Amygdala (tissue), 56 donors: ENCODE data around the gene EXT2.

ENCODE experiments used
- DNase-seq, 56 donors: peaks; one replicate each; lab custom pipeline; 2025; lab: John Stamatoyannopoulos, UW

EXT2 gene

GRCh38 chr11:44260081-44260480 lies 164.6 kb downstream of the EXT2 start:
- DNase-seq = no peak

DNA sequence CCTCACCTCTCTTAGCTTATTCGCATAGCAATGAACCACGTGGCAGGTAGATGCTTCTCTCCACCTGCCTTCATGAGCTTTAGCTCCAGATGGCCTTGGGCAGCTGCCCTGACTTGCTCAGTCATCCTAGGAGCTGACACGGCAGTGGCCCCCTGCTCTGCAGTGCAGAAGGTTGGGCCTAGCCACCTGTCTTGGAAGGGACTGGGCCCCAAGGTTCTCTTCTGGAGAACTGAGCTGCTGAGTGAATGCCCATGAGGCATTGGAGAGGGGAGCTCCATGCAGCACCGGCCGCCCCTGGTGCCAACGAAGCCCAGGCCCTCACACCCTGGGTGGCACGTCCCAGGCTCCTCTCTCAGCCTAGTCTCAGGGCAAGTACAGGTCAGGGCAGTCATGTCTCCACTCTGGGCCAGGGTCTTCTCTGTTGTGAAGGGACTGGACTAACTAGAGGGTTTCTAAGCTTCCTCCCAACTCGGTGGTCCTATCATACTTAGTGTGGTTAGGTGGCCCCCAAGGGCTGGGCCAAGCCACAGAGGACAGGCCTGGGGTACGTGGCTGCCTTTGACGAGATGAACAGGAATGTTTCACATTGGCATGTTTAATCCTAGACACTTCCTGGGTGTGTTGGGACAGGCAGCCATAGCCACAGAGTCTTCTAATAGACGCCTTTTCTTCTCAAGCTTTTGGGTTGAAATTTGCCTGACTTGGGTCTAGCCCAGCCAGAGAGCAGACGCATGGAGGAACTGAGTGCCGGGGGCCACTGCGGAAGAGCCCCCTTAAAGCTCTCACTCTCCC lies 166.5 kb downstream of the EXT2 start:
- no peak for DNase-seq

- no peak for DNase-seq
Observed at GRCh38 chr11:44263738-44264437, 168.4 kb downstream of the EXT2 start.

- DNase-seq = no peak
Observed at GRCh38 chr11:44264438-44264749, 168.9 kb downstream of the EXT2 start.

GRCh38 chr11:44264761-44265160 lies 169.3 kb downstream of the EXT2 start:
- DNase-seq = no peak

DNA sequence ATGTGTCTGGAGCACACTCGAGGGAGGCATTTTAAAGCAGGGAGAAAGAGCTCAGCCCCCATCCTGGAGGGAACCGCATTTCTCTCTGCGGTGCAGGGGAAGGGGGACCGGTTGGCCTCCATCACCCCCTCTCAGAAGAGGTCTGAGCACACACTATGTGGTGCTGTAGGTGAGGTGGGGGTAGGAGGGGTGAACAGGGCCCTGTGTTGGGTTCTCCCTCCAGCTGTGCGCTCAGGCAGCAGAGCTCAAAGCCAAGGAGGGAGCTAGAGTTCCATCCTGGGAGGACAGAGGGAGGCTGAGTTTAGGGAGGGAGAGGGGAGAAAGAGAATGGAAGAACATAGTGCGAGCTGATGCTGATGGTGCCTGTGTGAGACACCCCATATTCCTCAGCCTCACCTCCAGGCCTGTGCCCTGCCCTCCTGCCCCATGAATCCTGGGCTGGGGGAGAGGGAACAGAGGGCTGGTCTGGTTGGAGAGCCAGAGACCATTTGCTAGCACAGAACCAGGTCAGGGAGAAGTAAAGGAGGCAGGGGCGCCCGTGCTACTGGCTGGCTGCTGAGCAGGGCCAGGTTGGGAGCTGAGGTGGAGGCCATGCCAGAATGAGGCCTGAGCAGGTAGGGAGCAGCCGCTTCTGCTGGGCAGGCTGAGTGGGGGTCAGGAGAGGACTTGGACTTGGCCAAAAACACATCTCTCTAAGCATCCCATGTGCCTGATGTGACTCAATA lies 170.7 kb downstream of the EXT2 start:
- no peak for DNase-seq

DNA sequence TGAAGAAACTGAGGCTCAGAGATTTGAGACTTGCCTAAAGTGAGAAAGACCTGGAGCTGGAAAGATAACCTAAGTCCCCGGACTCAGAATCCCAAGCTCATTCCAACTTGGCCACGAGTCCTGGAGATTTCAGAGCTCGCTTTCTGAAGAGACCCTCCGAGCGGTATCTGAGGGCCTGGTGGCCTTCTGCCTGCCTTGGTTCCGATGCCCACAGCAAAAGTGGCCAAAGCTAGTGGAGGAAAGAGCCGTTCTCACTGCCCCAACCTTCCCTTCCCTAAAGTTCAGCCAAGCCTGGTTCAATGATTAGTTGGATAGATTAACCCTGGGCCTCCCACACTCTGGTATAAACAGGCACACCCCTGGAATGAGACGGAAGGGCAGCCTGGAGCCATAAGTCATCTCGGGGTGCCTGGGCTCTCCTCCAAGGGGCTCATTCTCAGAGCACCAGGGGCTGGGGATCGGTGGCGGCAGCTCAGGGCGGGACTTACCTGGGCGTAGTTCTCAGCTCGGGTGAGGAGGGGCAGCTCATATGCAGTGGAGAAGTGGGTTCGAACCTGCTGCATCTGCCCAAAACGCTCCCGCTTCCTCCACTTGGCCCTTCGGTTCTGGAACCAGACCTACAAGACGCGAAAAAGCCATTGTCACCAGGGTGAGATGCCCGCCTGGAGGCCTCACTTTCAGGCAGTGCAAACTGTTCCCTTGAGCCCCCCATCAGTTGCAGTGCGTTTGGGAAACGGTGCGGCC lies 171.7 kb downstream of the EXT2 start:
- DNase-seq = no peak

DNA sequence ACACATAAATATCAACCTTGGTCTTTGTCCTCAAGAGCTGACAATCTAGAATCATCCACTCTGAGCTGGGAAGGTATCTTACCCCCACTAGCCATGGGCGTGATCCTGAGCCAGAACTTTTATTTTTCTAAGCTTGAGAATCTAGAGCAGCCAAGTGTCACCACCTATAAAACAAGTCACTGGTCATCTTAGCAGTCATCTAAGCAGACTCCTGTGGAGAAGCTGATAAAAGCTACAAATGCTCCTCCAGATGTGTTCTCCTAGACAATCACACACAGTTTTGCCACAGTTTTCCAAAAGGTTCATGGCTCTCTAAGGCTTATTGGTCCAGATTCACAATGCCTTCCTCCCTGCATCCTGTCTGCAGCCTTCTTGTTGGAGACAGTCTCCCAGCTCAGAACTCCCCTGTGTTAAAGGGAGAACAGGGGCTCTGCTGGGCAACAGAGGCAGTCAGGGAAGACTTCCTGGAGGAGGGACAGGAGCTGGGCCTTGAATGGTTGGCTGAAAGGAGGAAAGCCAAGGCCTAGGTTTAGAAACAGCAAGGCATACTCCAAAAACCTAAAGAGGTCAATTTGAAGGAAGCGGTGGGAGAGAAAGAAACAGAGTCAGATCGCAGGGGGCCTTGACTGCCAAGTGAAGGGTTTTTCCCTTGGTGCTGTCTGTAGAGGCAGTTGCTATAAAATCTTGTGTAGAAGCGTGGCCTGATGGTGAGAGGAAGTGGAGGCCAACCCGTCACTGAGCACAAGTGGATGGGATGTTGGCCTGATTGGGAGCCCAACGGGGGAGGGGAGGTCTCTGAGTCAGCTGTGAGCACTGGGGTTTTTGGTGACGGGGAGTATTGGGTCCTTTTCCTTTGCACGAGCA lies 172.5 kb downstream of the EXT2 start:
- DNase-seq = no peak

GRCh38 chr11:44268614-44269080 lies 173.2 kb downstream of the EXT2 start:
- no peak for DNase-seq

DNA sequence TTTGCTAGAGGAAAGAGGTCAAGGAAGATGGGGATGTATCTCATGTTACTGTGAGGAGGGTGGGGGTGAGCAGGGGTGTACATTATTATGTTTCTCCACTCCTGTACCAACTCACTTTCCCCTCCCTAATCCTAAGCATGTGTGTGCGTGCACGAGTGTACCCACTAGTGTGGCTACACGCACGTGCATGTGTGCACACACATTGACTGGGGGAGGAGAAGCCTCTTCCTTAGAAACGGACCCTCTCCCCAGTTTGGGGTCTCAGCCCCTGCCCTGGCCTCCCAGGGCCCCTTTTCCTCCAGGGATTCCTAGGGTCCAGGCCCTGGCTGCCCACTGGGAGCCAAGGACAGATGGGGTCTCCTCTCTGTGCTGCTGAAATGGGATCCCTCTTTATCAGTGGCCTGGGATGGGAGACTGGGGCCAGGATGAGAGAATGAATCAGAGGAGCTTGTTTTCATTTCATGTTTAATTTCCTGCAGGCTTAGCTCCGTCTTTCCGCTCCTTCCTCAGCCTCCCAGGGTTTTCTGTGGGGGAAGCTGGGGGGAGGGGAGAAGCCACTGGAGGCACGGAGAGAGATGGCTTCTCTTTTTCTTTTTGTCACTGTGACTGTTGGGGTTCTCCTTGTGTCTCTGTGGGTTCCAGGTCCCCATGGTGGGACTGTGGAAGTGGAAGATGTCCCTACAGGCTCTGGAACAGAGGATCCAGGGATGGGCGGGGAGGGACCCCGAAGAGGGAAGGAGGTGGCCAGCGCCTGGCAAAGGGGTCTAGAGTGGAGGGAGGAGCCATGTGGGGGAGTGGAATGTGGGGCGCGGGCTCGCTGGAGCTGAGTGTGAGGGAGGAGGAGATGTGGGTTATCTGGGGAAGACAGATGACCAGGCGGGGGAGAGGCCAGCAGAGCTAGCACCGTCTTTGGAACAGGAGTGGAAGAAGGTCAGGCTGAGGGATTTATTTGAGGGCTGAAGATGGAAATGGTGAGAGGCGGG lies 174.2 kb downstream of the EXT2 start:
- no peak for DNase-seq

- no peak for DNase-seq
Observed at GRCh38 chr11:44270403-44271273, 175.2 kb downstream of the EXT2 start.

GRCh38 chr11:44271286-44271685 lies 175.8 kb downstream of the EXT2 start:
- DNase-seq = no peak

- DNase-seq = no peak
Observed at GRCh38 chr11:44274404-44274803, 178.9 kb downstream of the EXT2 start.

- no peak for DNase-seq
Observed at GRCh38 chr11:44275241-44275640, 179.8 kb downstream of the EXT2 start.

DNA sequence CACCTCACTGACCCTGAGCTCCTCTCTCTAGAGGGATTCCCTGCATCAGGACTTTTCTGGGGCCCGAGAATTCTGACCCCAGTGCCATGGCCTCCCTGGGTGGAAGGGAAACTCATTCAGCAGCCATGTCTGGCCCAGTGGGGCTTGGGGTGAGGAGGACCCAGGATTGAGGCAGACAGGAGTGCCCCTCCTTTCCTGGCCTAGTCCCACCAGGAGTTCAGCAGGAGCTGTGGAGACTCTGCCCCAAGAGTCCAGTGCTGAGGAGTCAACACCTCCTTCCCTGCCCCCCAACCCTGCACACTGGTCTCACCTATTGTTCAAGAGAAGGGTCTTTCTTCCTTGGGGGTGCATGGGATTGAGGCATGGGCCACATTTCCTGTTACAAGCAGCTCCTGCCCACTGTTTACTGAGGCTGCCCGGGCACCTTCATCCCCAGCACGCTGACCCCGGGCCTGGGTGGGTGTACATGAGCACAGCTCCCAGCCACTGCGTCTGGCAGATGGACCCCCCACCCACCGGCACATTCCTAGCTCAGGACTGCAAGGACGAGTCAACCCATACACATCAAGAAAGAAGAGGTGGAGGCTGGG lies 180.6 kb downstream of the EXT2 start:
- no peak for DNase-seq

GRCh38 chr11:44277196-44278090 lies 182.0 kb downstream of the EXT2 start:
- DNase-seq = no peak
